ENCODE measurements around the gene CCL3. TPM values are rescaled to one million over a fixed set of nuclear protein-coding genes. Genes with fewer than 3 reads are reported as not detected.

CCL3 gene
- total RNA-seq, 1 experiment from 2014 or later = 0.98 TPM

GRCh38 chr17:36089339-36089865 lies 541 bp downstream of the CCL3 start:
- intact Hi-C loops (cut with micrococcal nuclease) = no loop called here
- H3K9ac ChIP-seq (ENCODE audit: low read length) = no peak overlapping the region

GRCh38 chr17:36088670-36089338 lies 1.1 kb downstream of the CCL3 start:
- no peak overlapping the region for H3K4me2 ChIP-seq (ENCODE audit: low read length)
- intact Hi-C loops (cut with micrococcal nuclease) = no loop called here
- no peaks in the 10 kb centered on the region for H3K4me1 ChIP-seq (ENCODE audit: control insufficient read depth in 1 of 2, insufficient read depth in 2 of 2, low read length in 2 of 2)
- no peaks in the 10 kb centered on the region for H4K20me1 ChIP-seq (ENCODE audit: insufficient read depth)
- ChIA-PET RAD21 (ENCODE audit: low non-redundant PET in 1 of 2, low total read pairs in 2 of 2, uncharacterized antibody in 2 of 2, unreplicated experiment in 2 of 2) (no interaction called here), CTCF (interaction anchor here (1.3 kb wide), 1 partner anchor 16 kb away, joined by 5 read pairs; no protein-coding TSS in a partner anchor), POLR2A (no interaction called here)
- H3K36me3 ChIP-seq (ENCODE audit: control insufficient read depth in 1 of 2, insufficient read depth in 2 of 2, low read length in 2 of 2) = no peaks in the 10 kb centered on the region
- H2AFZ ChIP-seq (ENCODE audit: low read depth, low read length, poor library complexity, severe bottlenecking) = no peak overlapping the region
- no peaks in the 10 kb centered on the region for H3K79me2 ChIP-seq (ENCODE audit: insufficient read depth, low read length)
- no peak for DNase-seq (ENCODE audit: low read depth, low spot score)
- no peak overlapping the region for H3K9ac ChIP-seq (ENCODE audit: low read length)
- H3K9me2 ChIP-seq (ENCODE audit: insufficient read depth) = no peaks in the 10 kb centered on the region
- no peak overlapping the region for H3K4me3 ChIP-seq (replicated peaks in 1 of 2; ENCODE audit: low read depth in 1 of 2, low read length in 2 of 2)
- TF ChIP-seq ELF1 (IDR thresholded peaks at IDR 0.05; ENCODE audit: borderline replicate concordance, low read depth) = no peak
- no peak for TF ChIP-seq FOSL1 (IDR thresholded peaks at IDR 0.05; ENCODE audit: low read depth)
- no peak for TF ChIP-seq JUND (IDR thresholded peaks at IDR 0.05)
- no peak for TF ChIP-seq SP1 (IDR thresholded peaks at IDR 0.05; ENCODE audit: low read depth)
- TF ChIP-seq YY1 (IDR thresholded peaks at IDR 0.05; ENCODE audit: extremely low read depth, insufficient replicate concordance, low read depth, low read length) = no peak
- no peak for TF ChIP-seq EZH2phosphoT487 (IDR thresholded peaks at IDR 0.05; ENCODE audit: borderline replicate concordance)
- no peak for TF ChIP-seq ZFX (IDR thresholded peaks at IDR 0.05)
- no peak for TF ChIP-seq ZNF274 (IDR thresholded peaks at IDR 0.05; ENCODE audit: low read depth, low read length)
- TF ChIP-seq TCF7L2 (IDR thresholded peaks at IDR 0.05; ENCODE audit: borderline replicate concordance, extremely low read depth, insufficient read depth, insufficient read length) = no peak
- TF ChIP-seq SRF (IDR thresholded peaks at IDR 0.05; ENCODE audit: low read depth) = no peak
- no peak for TF ChIP-seq CEBPB (IDR thresholded peaks at IDR 0.05; ENCODE audit: low read depth)
- TF ChIP-seq, protein P1, sequence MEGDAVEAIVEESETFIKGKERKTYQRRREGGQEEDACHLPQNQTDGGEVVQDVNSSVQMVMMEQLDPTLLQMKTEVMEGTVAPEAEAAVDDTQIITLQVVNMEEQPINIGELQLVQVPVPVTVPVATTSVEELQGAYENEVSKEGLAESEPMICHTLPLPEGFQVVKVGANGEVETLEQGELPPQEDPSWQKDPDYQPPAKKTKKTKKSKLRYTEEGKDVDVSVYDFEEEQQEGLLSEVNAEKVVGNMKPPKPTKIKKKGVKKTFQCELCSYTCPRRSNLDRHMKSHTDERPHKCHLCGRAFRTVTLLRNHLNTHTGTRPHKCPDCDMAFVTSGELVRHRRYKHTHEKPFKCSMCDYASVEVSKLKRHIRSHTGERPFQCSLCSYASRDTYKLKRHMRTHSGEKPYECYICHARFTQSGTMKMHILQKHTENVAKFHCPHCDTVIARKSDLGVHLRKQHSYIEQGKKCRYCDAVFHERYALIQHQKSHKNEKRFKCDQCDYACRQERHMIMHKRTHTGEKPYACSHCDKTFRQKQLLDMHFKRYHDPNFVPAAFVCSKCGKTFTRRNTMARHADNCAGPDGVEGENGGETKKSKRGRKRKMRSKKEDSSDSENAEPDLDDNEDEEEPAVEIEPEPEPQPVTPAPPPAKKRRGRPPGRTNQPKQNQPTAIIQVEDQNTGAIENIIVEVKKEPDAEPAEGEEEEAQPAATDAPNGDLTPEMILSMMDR (IDR thresholded peaks at IDR 0.05 in 2 of 3, conservative IDR thresholded peaks at IDR 0.05 in 1 of 3; ENCODE audit: borderline replicate concordance in 1 of 3, insufficient read depth in 1 of 3, low read depth in 2 of 3, low read length in 2 of 3) = no peak
- TF ChIP-seq EGR1 (IDR thresholded peaks at IDR 0.05; ENCODE audit: low read depth) = no peak
- TF ChIP-seq, protein P2, sequence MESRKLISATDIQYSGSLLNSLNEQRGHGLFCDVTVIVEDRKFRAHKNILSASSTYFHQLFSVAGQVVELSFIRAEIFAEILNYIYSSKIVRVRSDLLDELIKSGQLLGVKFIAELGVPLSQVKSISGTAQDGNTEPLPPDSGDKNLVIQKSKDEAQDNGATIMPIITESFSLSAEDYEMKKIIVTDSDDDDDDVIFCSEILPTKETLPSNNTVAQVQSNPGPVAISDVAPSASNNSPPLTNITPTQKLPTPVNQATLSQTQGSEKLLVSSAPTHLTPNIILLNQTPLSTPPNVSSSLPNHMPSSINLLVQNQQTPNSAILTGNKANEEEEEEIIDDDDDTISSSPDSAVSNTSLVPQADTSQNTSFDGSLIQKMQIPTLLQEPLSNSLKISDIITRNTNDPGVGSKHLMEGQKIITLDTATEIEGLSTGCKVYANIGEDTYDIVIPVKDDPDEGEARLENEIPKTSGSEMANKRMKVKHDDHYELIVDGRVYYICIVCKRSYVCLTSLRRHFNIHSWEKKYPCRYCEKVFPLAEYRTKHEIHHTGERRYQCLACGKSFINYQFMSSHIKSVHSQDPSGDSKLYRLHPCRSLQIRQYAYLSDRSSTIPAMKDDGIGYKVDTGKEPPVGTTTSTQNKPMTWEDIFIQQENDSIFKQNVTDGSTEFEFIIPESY (IDR thresholded peaks at IDR 0.05; ENCODE audit: extremely low read depth, insufficient replicate concordance, low read length) = no peak
- no peak for TF ChIP-seq CBX3 (IDR thresholded peaks at IDR 0.05; ENCODE audit: low read depth)
- no peak for TF ChIP-seq POLR2A (IDR thresholded peaks at IDR 0.05; ENCODE audit: borderline replicate concordance, extremely low read depth, insufficient read depth, insufficient read length)
- no peak for TF ChIP-seq RAD21 (IDR thresholded peaks at IDR 0.05; ENCODE audit: low read depth)
- BruUV-seq (replicated peaks) = no TSS peak
- no peak for ATAC-seq
- 0 out of 2 replicates have a peak, but pooled peaks cover 9% of the 10 kb centered on the region for H3K27me3 ChIP-seq (ENCODE audit: insufficient read depth, low read length)
- H3K9me3 ChIP-seq (ENCODE audit: control insufficient read depth in 1 of 2, insufficient read depth in 1 of 2, low read depth in 1 of 2, low read length in 2 of 2) = no peaks in the 10 kb centered on the region
- H3K27ac ChIP-seq (ENCODE audit: low read depth, low read length) = no peak overlapping the region

More at GRCh38 chr17:36089339-36089865, 541 bp downstream of the CCL3 start:
- ChIA-PET POLR2A (no interaction called here), RAD21 (ENCODE audit: low non-redundant PET in 1 of 2, low total read pairs in 2 of 2, uncharacterized antibody in 2 of 2, unreplicated experiment in 2 of 2) (no interaction called here), CTCF (interaction anchor here (1.2 to 1.3 kb wide), 2 partner anchors 17 kb away, joined by 3 to 5 read pairs; no protein-coding TSS in a partner anchor)
- H3K9me2 ChIP-seq (ENCODE audit: insufficient read depth) = no peaks in the 10 kb centered on the region
- H2AFZ ChIP-seq (ENCODE audit: low read depth, low read length, poor library complexity, severe bottlenecking) = no peak overlapping the region
- ATAC-seq (no peak), DNase-seq (ENCODE audit: low read depth, low spot score) (no peak)
- no peak overlapping the region for H3K27ac ChIP-seq (ENCODE audit: low read depth, low read length)
- H3K4me2 ChIP-seq (ENCODE audit: low read length) = no peak overlapping the region
- no peaks in the 10 kb centered on the region for H3K9me3 ChIP-seq (ENCODE audit: control insufficient read depth in 1 of 2, insufficient read depth in 1 of 2, low read depth in 1 of 2, low read length in 2 of 2)
- no peaks in the 10 kb centered on the region for H3K4me1 ChIP-seq (ENCODE audit: control insufficient read depth in 1 of 2, insufficient read depth in 2 of 2, low read length in 2 of 2)
- no peaks in the 10 kb centered on the region for H4K20me1 ChIP-seq (ENCODE audit: insufficient read depth)
- no peak overlapping the region for H3K4me3 ChIP-seq (replicated peaks in 1 of 2; ENCODE audit: low read depth in 1 of 2, low read length in 2 of 2)
- no peaks in the 10 kb centered on the region for H3K36me3 ChIP-seq (ENCODE audit: control insufficient read depth in 1 of 2, insufficient read depth in 2 of 2, low read length in 2 of 2)
- H3K27me3 ChIP-seq (ENCODE audit: insufficient read depth, low read length) = 0 out of 2 replicates have a peak, but pooled peaks cover 9% of the 10 kb centered on the region
- TF ChIP-seq JUND (IDR thresholded peaks at IDR 0.05) = no peak
- no peaks in the 10 kb centered on the region for H3K79me2 ChIP-seq (ENCODE audit: insufficient read depth, low read length)
- no TSS peak for BruUV-seq (replicated peaks)
